DND-41 (cell line): ENCODE measurements around the gene GPR137B.

ENCODE experiments used
- ATAC-seq: fragments of 200-7000 bp; cut with Tn5 transposase; 3 replicates; pipeline ENCODE4 v1.9.1; 2021; ENCODE audit warnings: low read depth; ENCODE audit not compliant: insufficient read depth
- DNase-seq: peaks from one replicate; pipeline ENCODE4 v3.0.0-alpha.2; 2020
- H2AFZ ChIP-seq: 2 replicates; pipeline ENCODE4 v1.6.0; 2012; ENCODE audit warnings: low read depth, low read length
- H3K27ac ChIP-seq: 2 replicates; pipeline ENCODE4 v1.5.1; 2012; ENCODE audit warnings: low read length, inconsistent platforms
- H3K27me3 ChIP-seq: fragments of 200-600 bp; sonication (generic); 2 replicates; pipeline ENCODE4 v1.6.0; 2012; ENCODE audit warnings: low read length, mild to moderate bottlenecking, inconsistent platforms; ENCODE audit not compliant: insufficient read depth, poor library complexity
- H3K36me3 ChIP-seq: 2 replicates; pipeline ENCODE4 v1.5.1; 2012; ENCODE audit warnings: low read length, inconsistent platforms; ENCODE audit not compliant: insufficient read depth
- H3K4me1 ChIP-seq: 2 replicates; pipeline ENCODE4 v1.5.1; 2012; ENCODE audit warnings: mild to moderate bottlenecking, low read length; ENCODE audit not compliant: insufficient read depth
- H3K4me2 ChIP-seq: 2 replicates; pipeline ENCODE4 v1.6.0; 2012; ENCODE audit warnings: mild to moderate bottlenecking, moderate library complexity, low read length, inconsistent platforms; ENCODE audit not compliant: insufficient read depth
- H3K4me3 ChIP-seq, 2 experiments: fragments of 200-600 bp in 1 of 2; shearing (Covaris generic) in 1 of 2; 2 replicates each; pipeline ENCODE4 v1.5.1; 2012 to 2016; ENCODE audit warnings: inconsistent platforms in 2 of 2, low read length in 2 of 2, mild to moderate bottlenecking in 2 of 2, low read depth in 1 of 2, moderate library complexity in 1 of 2
- H3K79me2 ChIP-seq: 2 replicates; pipeline ENCODE4 v1.6.0; 2012; ENCODE audit warnings: low read length, inconsistent platforms; ENCODE audit not compliant: insufficient read depth
- H3K9ac ChIP-seq: 2 replicates; pipeline ENCODE4 v1.6.0; 2012; ENCODE audit warnings: low read depth, mild to moderate bottlenecking, inconsistent platforms, low read length, moderate library complexity
- H3K9me3 ChIP-seq: 2 replicates; pipeline ENCODE4 v1.5.1; 2012; ENCODE audit warnings: low read length, moderate library complexity, mild to moderate bottlenecking, inconsistent platforms; ENCODE audit not compliant: insufficient read depth, severe bottlenecking
- H4K20me1 ChIP-seq: 2 replicates; pipeline ENCODE4 v1.6.0; 2012; ENCODE audit warnings: low read length; ENCODE audit not compliant: insufficient read depth
- EZH2 ChIP-seq: IDR thresholded peaks from 3 replicates; pipeline ENCODE4 v1.6.1; 2012; ENCODE audit warnings: borderline replicate concordance, low read depth, mild to moderate bottlenecking, moderate library complexity, low read length, inconsistent platforms; ENCODE audit not compliant: severe bottlenecking
- TF ChIP-seq, protein P1 (sequence below): IDR thresholded peaks from 2 replicates; pipeline ENCODE4 v1.5.1; 2012; ENCODE audit warnings: borderline replicate concordance, low read length, moderate library complexity, mild to moderate bottlenecking; ENCODE audit not compliant: poor library complexity, severe bottlenecking; ENCODE audit errors: extremely low read depth

GPR137B gene

DNA sequence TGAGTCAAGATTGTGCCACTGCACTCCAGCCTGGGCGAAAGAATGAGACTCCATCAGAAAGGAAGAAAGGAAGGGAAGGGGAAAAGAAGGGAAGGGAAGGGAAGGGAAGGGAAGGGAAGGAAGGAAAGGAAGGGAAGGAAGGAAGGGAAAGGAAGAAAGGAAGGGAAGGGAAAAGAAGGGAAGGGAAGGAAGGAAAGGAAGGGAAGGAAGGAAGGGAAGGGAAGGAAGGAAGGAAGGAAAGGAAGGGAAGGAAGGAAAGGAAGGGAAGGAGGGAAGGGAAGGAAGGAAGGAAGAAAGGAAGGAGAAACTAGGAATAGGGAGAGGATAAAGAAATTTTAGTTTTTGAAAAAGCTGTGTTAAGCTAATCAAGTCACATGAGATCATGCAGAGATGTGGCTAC lies 44.1 kb upstream of the GPR137B start:
- H3K4me3 ChIP-seq = no peak overlapping the region

DNA sequence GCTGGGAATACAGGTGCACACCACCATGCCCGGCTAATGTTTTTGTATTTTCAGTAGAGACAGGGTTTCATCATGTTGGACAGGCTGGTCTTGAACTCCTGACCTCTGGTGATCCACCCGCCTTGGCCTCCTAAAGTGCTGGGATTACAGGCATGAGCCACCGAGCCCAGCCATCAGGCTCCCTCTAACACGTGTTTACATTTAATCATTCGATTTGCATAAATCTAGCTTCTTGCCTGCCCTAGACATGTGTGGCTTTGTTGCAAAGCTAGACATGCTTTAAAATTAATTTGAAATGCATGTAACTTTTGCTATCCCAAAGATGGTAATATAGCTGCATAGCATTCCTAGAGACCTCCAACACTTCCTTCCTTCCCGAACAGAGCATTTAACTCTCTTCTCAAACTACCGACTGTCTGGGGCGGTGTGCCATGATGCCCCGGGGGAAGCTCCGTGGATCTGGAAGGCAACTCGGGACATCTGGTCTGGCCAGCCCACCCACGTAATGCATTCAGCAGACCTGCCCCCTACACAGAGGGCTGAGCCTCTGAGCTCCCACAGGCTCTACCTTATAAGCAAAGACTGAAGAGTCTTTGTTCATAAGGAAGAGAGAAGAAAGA lies 42.9 kb upstream of the GPR137B start:
- H3K4me3 ChIP-seq = no peak overlapping the region

More for the DNA sequence above, 44.1 kb upstream of the GPR137B start:
- Histone ChIP-seq H3K79me2 (no peaks in the 10 kb centered on the region), H3K9ac (no peak overlapping the region), H3K9me3 (peaks cover 8% of the 10 kb centered on the region), H3K4me2 (no peak overlapping the region), H3K4me1 (no peaks in the 10 kb centered on the region), H2AFZ (no peak overlapping the region), H3K27ac (no peak overlapping the region), H3K36me3 (no peaks in the 10 kb centered on the region), H3K27me3 (peaks cover 2% of the 10 kb centered on the region), H4K20me1 (no peaks in the 10 kb centered on the region)
- ATAC-seq (no peak), DNase-seq (no peak)
- TF ChIP-seq, protein P1, sequence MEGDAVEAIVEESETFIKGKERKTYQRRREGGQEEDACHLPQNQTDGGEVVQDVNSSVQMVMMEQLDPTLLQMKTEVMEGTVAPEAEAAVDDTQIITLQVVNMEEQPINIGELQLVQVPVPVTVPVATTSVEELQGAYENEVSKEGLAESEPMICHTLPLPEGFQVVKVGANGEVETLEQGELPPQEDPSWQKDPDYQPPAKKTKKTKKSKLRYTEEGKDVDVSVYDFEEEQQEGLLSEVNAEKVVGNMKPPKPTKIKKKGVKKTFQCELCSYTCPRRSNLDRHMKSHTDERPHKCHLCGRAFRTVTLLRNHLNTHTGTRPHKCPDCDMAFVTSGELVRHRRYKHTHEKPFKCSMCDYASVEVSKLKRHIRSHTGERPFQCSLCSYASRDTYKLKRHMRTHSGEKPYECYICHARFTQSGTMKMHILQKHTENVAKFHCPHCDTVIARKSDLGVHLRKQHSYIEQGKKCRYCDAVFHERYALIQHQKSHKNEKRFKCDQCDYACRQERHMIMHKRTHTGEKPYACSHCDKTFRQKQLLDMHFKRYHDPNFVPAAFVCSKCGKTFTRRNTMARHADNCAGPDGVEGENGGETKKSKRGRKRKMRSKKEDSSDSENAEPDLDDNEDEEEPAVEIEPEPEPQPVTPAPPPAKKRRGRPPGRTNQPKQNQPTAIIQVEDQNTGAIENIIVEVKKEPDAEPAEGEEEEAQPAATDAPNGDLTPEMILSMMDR = no peak
- no peak for TF ChIP-seq EZH2

DNA sequence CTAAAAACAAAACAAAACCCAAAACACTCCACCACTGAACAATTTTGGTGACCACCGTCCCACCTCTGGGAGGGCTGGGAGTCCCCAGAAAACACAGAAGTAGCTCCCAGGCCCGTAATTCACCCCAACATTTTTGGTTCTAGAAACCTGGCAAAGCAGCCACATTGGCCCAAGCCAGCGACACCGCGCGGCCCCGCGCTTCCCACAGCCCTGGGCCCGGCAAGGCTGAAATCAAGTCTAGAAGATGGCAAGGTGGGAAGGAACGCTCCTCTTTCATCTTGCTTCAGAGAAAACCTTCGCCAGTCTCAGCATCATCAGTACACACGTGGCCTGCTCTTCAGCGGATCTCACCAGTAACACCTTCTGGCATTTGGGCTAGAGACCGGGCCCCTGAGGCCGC lies 41.5 kb upstream of the GPR137B start:
- peaks cover 2% of the 10 kb centered on the region for H3K27me3 ChIP-seq
- H3K4me2 ChIP-seq = no peak overlapping the region
- H2AFZ ChIP-seq = no peak overlapping the region
- no peaks in the 10 kb centered on the region for H3K4me1 ChIP-seq
- no peak overlapping the region for H3K27ac ChIP-seq
- no peak overlapping the region for H3K4me3 ChIP-seq
- ATAC-seq = no peak
- no peak for DNase-seq
- H3K9me3 ChIP-seq = peaks cover 6% of the 10 kb centered on the region
- no peak for TF ChIP-seq EZH2
- TF ChIP-seq, protein P1 = no peak
- no peak overlapping the region for H3K9ac ChIP-seq
- H3K79me2 ChIP-seq = no peaks in the 10 kb centered on the region
- no peaks in the 10 kb centered on the region for H4K20me1 ChIP-seq
- H3K36me3 ChIP-seq = no peaks in the 10 kb centered on the region

More for the DNA sequence above, 42.9 kb upstream of the GPR137B start:
- no peak overlapping the region for H3K9ac ChIP-seq
- H3K36me3 ChIP-seq = no peaks in the 10 kb centered on the region
- no peak for DNase-seq
- H3K79me2 ChIP-seq = no peaks in the 10 kb centered on the region
- no peak overlapping the region for H3K4me2 ChIP-seq
- TF ChIP-seq, protein P1 = no peak
- no peak for TF ChIP-seq EZH2
- no peak for ATAC-seq
- H3K27me3 ChIP-seq = peaks cover 2% of the 10 kb centered on the region
- H2AFZ ChIP-seq = no peak overlapping the region
- no peaks in the 10 kb centered on the region for H4K20me1 ChIP-seq
- H3K4me1 ChIP-seq = no peaks in the 10 kb centered on the region
- peaks cover 8% of the 10 kb centered on the region for H3K9me3 ChIP-seq
- no peak overlapping the region for H3K27ac ChIP-seq
